Measurements from ENCODE around the gene KRTAP9-6.
"Not testable (repeated sequence)": the region's sequence is repeated elsewhere in the genome, so short reads cannot be mapped to it uniquely, and the experiment has no call there.

The KRTAP9-6 gene

GRCh38 chr17:41267711-41268110 is 2.5 kb downstream of the KRTAP9-6 start:
- DNase-seq (ENCODE audit: insufficient read length, low spot score) (no peak), FAIRE-seq (no peak)

- DNase-seq (ENCODE audit: insufficient read length, low spot score); FAIRE-seq: not testable (repeated sequence)
Measured at GRCh38 chr17:41271323-41271722, 6.1 kb downstream of the KRTAP9-6 start.

- DNase-seq (ENCODE audit: insufficient read length, low spot score) (no peak), FAIRE-seq (no peak)
Measured at GRCh38 chr17:41271858-41272257, 6.7 kb downstream of the KRTAP9-6 start.

DNA sequence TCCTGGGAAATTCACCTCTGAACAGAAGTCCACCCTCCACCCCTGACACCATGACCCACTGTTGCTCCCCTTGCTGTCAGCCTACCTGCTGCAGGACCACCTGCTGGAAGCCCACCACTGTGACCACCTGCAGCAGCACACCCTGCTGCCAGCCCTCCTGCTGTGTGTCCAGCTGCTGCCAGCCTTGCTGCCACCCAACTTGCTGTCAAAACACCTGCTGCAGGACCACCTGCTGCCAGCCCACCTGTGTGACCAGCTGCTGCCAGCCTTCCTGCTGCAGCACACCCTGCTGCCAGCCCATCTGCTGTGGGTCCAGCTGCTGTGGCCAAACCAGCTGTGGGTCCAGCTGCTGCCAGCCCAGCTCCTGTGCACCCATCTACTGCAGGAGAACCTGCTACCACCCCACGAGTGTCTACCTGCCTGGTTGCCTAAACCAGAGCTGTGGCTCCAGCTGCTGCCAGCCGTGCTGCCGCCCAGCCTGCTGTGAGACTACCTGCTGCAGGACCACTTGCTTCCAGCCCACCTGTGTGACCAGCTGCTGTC is 10.5 kb downstream of the KRTAP9-6 start, which contains the start of gene KRTAP9-7:
TSS of gene KRTAP9-7 (plus strand) at position 51 of the 543 bp plus-strand sequence. CDS start at position 51, 0 bp downstream.
- not testable (repeated sequence) for DNase-seq (ENCODE audit: insufficient read length, low spot score)
- peak; percentile 55 for FAIRE-seq

DNA sequence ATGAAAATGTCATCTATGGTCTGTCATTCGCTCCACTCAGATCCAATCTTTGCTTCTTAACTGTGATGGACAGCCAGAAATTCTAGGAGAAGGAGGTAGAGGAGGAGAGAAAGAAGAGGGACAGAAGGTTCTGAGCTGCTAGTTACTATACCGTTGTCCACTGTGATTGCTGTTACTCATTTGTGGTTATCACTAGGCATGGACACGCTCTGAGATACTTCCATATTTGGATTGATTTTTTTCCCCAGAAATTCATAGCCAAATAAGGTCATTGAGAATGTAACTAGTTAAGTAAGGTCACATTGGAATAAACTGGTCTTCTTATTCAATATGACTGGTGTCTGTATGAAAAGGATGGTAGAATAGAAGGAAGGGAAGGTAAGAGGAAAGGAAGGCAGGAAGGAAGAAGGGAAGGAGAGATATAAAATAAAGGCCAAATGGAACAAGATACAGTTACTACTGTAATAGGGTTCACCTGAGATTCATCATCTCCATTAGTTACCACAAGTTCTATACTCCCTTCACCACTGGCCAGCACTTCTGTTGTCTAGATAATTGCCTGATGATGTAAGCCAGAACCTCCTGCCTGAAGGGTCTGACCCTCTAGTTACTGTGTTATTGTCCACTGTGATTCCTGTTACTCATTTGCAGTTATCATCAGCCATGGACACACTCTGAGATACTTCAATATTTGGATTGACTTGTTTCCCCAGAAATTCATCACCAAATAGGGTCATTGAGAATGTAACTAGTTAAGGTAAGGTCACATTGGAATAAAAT is 13.2 kb downstream of the KRTAP9-6 start:
- FAIRE-seq = peak; percentile 71
- DNase-seq (ENCODE audit: insufficient read length, low spot score) = no peak

DNA sequence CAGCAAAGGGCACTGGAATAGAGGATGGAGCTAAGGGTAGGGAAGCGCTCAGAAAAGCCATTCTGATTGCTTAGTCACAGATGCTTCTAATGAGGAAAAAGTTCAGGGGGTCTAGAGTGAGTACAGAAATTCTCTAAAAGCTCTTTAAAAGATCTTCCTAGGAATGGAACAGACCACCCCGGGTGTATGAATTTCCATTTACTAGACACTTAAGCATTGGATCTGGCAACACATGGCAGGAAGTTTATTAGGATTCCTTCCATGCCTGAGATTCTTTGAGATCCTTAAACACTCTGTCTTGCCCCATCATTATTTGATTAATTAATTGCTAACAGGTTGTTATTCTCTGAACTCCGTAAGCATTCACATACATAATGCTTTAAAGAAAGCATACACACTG is 18.9 kb downstream of the KRTAP9-6 start:
- peak; percentile 57 for DNase-seq (ENCODE audit: insufficient read length, low spot score)
- FAIRE-seq = no peak

- FAIRE-seq (peak; percentile 57), DNase-seq (ENCODE audit: insufficient read length, low spot score) (no peak)
Measured at GRCh38 chr17:41284546-41284945, 19.4 kb downstream of the KRTAP9-6 start.

DNA sequence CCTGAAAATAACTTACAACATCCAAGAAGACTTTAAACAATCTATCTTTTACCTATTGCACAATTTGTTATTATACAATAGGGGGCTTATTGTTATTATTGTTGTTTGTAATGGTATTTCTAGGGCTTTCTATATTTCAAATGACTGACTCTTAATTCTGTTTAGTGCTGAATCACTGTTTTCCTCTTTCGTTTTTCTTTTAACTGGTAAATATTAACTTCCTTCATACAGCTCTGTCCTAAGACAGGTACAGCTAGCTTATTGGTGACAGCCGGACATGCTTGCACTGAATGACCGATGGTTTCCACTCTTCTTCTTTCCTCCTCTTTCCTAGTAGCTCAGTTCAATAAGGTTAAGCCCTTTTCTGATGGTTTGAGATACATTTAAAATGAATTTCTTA is 21.9 kb downstream of the KRTAP9-6 start:
- FAIRE-seq = no peak
- no peak for DNase-seq (ENCODE audit: insufficient read length, low spot score)

- no peak for DNase-seq (ENCODE audit: insufficient read length, low spot score)
- no peak for FAIRE-seq
Measured at GRCh38 chr17:41294016-41294415, 28.8 kb downstream of the KRTAP9-6 start.

- DNase-seq (ENCODE audit: insufficient read length, low spot score) = no peak
- FAIRE-seq = no peak
Measured at GRCh38 chr17:41296846-41297245, 31.7 kb downstream of the KRTAP9-6 start.

DNA sequence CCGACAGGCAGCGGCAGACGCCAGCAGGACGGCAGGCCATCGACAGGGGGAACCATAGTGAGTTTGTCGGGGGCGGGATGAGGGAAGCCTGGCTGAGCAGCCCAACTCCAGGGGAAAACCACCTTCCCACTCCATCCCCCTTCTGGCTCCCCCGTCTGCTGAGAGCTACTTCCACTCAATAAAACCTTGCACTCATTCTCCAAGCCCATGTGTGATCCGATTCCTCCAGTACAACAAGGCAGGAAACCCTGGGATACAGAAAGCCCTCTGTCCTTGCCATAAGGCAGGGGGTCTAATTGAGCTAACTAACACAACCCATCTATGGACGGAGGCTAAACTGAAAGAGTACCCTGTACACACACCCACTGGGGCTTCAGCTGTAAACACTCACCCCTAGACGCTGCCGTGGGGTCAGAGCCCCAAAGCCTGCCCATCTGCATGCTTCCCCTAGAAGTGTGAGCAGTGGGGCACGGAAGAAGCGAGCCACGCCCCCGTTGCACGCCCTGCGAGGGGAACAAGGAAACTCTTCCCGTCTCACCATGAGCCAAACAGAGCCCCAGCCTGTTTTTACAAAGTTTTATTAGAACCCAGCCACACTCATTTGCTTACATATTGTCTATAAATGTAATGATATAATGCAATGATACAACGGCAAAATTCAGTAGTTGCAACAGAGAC is 33.4 kb downstream of the KRTAP9-6 start:
- FAIRE-seq = peak; percentile 52

DNA sequence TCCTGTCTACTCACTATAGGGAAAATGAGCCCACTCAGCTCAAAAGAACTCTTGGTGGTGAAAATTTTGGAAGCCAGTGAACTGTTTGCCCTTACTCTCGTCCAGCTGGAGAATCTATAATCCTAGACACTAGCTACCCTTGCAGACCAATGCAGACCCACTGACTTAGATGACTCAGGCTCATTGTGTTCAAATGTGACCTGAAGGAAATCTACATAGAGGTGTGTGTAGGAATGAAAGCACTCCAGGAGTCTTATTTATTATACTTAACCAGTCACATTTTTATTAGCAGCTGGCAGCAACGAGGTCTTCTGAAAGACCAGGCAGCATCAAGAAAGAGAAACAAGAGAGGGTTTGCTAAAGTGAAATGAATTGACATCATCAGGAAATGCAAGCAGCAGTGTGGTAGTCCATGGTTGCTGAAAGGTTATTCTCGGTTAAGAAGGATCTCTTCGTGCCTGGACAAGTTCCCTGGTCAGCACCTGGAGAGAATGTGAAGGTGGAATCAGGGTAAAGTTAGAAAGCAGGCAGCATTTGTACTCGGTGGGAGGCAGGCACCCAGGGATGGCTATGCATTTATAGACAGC is 36.1 kb downstream of the KRTAP9-6 start:
- no peak for DNase-seq (ENCODE audit: insufficient read length, low spot score)
- FAIRE-seq = no peak

More for the DNA sequence above, 33.4 kb downstream of the KRTAP9-6 start:
- no peak for DNase-seq (ENCODE audit: insufficient read length, low spot score)

- DNase-seq (ENCODE audit: insufficient read length, low spot score) = no peak
- FAIRE-seq = peak; percentile 82
Measured at GRCh38 chr17:41301916-41302901, 37.0 kb downstream of the KRTAP9-6 start, which contains the start of gene KRTAP29-1. Gene KRTAP29-1, minus strand, starts transcription at chr17:41302851. Its CDS starts 0 bp downstream, at chr17:41302851.

GRCh38 chr17:41302981-41303380 is 37.8 kb downstream of the KRTAP9-6 start:
- FAIRE-seq (no peak), DNase-seq (ENCODE audit: insufficient read length, low spot score) (no peak)

- DNase-seq (ENCODE audit: insufficient read length, low spot score) (no peak), FAIRE-seq (no peak)
Measured at GRCh38 chr17:41304091-41304490, 38.9 kb downstream of the KRTAP9-6 start.

GRCh38 chr17:41307647-41308046 is 42.5 kb downstream of the KRTAP9-6 start:
- DNase-seq (ENCODE audit: insufficient read length, low spot score) (no peak), FAIRE-seq (peak; percentile 65)

- DNase-seq (ENCODE audit: insufficient read length, low spot score) (no peak), FAIRE-seq (peak; percentile 33)
Measured at GRCh38 chr17:41308251-41308917, 43.2 kb downstream of the KRTAP9-6 start.

DNA sequence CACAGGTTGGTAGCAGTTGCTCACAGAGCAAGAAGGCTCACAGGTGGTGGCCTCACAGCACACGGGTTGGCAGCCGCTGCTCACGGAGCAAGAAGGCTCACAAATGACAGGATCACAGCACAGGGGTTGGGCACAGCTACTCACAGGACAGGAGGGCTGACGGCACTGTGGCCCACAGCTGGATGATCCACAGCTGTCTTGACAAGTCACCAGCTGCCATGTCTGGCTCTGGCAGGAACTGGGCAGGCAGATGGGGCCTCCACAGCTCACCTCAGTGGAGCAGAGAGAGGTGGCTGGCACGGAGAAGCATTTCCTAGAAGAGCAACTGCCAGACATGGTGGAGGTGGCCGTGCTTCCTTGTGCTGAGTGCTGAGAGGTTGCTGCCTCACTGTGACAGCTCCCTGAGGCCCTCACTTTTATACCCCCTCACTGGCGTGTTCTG is 43.8 kb downstream of the KRTAP9-6 start, which contains the start of gene KRTAP16-1:
TSS of gene KRTAP16-1 (minus strand) at position 392 of the 442 bp plus-strand sequence. CDS start at position 336, 56 bp downstream.
- no peak for DNase-seq (ENCODE audit: insufficient read length, low spot score)
- FAIRE-seq = no peak

DNA sequence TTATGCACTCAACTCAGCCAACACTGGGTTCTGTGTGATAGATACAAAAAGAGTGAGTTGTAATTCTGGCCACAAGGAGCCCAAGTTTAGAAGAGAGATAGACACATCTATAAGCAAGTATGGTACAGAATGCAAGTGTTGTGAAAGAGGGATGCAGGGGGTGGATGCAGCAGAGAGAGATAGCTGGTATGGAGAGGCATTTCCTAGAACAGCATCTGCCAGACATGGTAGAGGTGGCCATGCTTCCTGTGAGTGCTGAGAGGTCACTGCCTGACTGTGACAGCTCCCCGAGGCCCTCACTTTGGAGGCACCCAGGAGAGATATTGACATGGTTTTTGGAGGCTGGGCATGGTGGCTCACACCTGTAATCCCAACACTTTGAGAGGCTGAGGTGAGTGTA is 45.9 kb downstream of the KRTAP9-6 start:
- no peak for FAIRE-seq
- no peak for DNase-seq (ENCODE audit: insufficient read length, low spot score)
